HG03457 (cell line): ENCODE data around the gene OR2S2.
"Not testable (repeated sequence)": the region's sequence is repeated elsewhere in the genome, so short reads cannot be mapped to it uniquely, and the experiment has no call there.

Source experiments
- ATAC-seq: cut with Tn5 transposase; IDR thresholded peaks from one replicate; pipeline ENCODE4 v1.9.1; 2021; ENCODE audit warnings: moderate number of reproducible peaks; ENCODE audit not compliant: unreplicated experiment

Gene OR2S2

DNA sequence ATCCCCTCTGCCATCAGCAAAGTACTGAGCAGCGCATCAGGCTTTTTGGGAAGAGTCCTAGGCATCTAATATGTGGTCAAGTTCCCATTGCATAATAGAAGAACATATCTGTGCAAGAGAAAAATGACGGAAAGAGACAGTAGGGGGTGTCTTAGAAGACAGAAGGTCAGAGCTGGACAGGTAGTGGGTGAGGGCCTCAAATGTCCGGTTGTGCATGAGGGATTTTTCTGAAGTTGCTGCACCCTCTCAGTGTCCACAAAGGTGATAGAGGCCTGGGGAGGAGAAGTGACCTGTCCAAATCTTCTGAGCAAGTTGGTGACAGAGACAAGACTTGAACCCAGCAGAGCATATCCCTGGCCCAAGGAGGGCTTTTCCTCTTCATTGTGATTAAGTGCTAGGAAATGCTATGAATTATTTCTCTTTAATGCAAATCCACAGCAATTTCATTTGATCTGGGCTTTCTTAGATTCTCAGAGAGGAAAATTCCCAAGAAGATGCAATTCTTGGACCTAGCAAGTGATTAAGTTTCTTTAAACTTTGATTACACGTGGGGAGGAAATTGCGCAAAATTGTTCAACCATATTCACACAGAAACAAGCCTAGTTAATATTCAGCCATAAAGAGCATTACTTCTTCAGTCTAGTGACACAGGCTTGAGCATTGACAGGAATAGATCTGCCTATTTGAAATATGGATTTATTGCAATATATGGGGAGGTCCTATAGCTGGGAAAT lies at the start of gene OR2S2:
OR2S2 (minus strand) TSS at position 51 of the 734 bp plus-strand sequence. CDS start 56 bp downstream, outside the sequence.
- no peak for ATAC-seq

DNA sequence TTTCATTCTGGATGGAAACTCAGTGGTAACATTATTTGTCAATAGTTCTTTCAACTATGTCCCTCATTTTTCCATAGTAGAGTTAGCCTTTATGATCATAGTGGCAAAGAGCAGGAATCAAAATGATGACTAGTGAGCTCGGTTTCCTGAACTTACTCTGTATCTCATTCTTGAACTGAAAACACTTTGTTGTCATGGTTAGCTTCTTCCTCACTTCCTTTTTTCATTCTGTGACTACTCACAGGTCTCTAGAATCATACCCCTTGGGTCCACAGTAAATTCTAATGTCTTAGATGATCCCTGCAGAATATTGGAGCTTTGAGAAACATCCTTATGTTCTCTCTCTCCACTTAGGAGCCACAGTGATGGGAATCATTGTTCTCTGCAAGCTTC lies 49.4 kb upstream of the OR2S2 start:
- ATAC-seq: no peak

DNA sequence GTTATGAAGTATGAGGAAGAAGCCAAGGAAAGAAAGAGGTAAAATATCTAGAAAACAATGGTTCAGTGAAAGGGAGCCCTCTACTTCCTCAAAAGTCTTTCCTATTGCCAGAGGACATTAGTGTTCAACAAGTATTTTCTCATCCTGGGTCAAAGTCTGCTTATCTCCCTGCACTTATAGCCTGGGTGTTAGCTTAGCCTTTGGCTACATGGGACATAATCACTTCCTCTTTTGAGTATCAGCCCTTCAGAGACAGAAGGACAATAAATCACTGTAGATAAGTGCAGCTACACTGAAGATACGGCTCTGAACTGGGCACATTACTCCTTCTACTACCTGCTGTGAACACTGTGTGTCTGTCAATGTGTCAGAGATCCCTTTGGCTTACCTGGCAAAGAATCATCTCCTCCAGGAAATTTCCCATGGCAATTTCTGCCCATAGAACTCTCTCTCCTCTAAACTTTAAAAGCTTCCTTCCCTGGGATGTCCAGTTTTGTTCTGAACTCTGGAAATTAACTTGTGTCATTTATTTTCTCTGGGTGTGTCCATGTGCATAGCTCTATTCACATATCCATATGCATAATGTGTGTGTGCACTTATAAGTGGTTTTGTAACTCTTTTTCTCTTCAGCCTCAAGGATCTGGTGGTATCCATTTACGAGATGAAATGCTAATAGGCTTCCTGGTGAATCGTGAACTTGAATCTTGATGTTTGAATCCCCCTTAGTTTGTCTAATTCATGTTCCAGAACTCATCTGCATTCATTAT lies 48.8 kb upstream of the OR2S2 start:
- ATAC-seq: no peak

DNA sequence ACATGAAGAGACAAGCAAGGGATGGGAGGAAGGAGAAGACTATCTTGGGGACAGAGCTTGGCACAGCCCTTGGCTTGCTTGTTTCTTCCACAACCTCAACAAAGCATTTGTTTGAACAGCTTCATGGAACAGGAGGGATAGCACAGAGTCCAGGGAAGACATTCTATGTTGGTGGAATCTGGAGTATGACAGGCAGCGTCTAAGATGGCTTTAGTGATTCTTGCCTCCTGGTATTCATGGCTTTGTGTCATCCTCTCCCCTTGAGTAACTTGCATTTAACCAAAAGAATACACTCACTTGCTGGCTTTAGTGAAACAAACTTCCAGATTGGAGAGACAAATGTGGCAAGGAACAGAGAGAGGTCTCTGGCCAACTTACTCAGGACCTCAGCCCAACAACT lies 47.9 kb upstream of the OR2S2 start:
- ATAC-seq: no peak

DNA sequence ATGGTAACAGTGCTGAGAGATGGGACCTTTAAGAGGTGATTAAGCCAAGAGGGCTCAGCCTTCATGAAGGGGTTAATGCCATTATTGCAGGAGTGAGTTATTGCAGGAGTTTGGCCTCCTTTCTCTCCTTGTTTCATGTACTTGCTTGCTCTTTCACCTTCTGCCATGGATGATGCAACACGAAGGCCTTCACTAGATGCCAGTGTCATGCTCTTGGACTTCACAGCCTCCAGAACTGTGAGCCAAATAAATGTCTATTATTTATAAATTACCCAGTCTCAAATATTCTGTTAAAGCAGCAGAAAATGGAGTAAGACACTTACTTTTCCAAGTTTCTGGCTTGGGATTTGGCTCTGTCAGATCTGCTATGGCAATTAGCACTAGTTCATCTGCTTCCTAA lies 40.4 kb upstream of the OR2S2 start:
- no peak for ATAC-seq

DNA sequence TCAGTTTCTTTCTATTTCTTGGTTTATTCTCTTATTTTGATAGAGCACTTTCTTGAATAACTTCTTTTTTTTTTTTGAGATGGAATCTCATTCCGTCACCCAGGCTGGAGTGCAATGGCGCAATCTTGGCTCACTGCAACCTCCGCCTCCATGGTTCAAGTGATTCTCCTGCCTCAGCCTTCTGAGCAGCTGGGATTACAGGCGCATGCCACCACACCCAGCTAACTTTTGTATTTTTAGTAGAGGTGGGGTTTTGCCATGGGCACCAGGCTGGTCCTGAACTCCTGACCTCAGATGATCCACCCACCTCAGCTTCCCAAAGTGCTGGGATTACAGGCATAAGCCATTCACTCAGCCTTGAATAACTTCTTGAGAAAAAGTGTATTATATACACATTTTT lies 39.1 kb upstream of the OR2S2 start:
- not testable (repeated sequence) for ATAC-seq

GRCh38 chr9:35996358-35996970 lies 38.5 kb upstream of the OR2S2 start:
- no peak for ATAC-seq

- no peak for ATAC-seq
Measured at GRCh38 chr9:35994959-35995358, 37.0 kb upstream of the OR2S2 start.

GRCh38 chr9:35993976-35994720 lies 36.2 kb upstream of the OR2S2 start:
- ATAC-seq: no peak

- ATAC-seq: not testable (repeated sequence)
Measured at GRCh38 chr9:35993136-35993535, 35.2 kb upstream of the OR2S2 start.

DNA sequence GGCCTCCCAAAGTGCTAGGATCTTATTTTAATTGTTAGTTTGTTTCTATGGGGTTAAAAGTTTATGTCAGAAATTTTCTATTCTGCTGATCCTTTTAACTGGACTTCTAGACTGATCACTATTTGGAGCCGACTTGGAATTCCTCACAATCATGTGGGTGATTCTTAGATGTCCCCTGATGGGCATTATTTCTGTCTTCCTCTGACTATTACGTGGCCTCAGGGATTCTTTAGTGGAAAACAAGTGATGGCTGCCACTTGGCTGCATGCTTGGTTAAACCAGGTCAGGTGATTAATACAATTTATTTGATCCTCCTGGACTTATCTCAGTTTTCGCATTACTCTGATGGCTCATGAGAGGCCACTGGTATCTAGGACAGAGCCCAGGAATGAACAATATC lies 32.2 kb upstream of the OR2S2 start:
- no peak for ATAC-seq

DNA sequence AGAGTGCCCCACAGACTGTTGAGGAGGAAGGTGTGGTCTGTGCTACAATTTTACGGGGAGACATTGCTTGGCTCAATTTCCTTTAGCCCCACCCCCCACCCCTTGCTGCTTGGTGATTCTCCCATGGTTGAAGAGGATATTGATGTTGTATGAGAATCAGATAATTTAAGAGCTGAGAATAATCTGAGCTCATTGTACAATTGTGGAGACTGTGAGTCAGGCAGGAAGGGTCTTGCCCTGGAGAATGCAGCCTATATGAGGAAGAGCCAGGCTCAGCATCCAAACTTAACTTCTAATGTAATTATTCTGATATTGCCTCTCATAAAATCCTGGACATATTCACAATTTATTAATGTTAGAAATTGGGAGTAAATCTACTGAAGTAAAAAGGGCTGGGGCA lies 26.1 kb upstream of the OR2S2 start:
- ATAC-seq: no peak

DNA sequence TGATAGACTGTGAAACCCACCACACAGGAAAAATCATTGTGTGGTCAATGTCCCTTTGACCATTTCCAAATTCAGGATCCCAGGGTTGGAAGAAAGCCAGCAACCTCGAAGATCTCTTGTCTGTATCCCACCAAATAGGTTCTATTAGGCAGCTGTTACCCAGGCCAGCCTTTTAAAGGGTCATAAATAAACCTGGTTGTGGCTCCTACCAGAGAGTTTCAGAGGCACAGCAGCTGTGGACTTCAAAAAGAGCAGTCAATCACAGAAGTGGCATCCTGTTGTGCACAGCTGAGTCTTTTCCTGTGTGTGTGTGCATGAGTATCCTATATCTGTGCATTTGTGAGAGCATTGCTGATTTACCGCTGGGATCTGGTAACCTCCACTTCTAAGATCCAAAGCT lies 23.7 kb upstream of the OR2S2 start:
- no peak for ATAC-seq

GRCh38 chr9:35980289-35981011 lies 22.5 kb upstream of the OR2S2 start:
- no peak for ATAC-seq

GRCh38 chr9:35978792-35979191 lies 20.8 kb upstream of the OR2S2 start:
- ATAC-seq: no peak

- ATAC-seq: no peak
Measured at GRCh38 chr9:35976726-35977125, 18.8 kb upstream of the OR2S2 start.

DNA sequence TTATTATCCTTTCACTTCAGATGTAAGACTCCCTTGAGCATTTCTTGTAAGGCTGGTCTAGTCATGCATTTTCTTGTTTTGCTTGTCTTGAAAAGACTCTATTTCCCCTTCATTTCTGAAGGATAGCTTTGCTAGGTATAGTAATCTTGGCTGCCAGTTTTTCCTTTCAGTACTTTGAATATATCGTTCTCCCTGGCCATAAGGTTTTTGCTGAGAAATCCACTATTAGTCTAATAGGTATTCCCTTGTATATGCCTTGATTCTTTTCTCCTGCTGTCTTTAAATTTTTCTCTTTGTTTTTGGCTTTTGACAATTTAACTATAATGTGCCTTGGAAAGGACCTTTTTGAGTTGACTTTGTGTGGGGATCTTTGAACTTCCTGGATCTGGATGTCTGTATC lies 16.8 kb upstream of the OR2S2 start:
- no peak for ATAC-seq

DNA sequence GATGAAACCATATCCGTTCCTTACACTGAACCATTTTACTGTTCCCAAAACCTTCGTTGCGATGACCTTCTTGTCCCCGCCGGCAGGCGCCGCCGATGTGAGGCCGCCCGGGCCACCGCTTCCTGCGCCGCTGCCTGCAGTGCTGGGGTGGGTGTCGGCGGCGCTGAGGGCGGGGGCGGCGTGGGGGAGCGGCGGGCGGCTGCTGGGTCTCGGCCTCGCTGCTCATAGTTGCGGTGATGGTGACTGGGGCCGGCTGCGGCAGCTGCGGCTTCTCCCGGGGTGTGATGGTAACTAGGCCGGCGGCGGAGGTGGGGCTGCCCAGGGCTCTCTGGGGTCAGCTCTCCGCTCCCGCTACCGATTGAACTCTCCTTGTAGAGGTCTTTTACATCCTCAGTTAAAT lies 14.1 kb upstream of the OR2S2 start:
- no peak for ATAC-seq

GRCh38 chr9:35967042-35967441 lies 9.1 kb upstream of the OR2S2 start:
- no peak for ATAC-seq

DNA sequence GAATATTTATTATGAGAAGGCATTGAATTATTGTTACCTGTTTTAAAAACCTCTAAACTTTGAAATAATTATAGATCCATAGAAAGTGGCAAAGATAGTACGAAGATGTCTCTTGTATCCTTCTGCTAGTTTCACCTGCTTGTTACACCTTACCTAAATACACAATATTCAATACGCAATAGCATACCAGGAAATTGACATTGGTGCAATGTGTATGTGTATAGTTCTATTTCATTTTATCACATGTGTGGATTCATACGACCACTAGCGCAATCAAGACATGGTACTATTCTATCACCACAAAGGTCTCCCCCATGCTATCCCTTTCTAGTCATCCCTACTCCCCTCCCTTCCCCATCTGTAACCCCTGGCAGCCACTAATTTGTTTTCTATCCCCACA lies 8.5 kb upstream of the OR2S2 start:
- ATAC-seq: no peak

GRCh38 chr9:35965011-35965410 lies 7.1 kb upstream of the OR2S2 start:
- ATAC-seq: no peak
